ENCODE results near the gene CTPS2. TPM values are rescaled to one million over a fixed set of nuclear protein-coding genes. Genes with fewer than 3 reads are reported as not detected.
"Not testable (repeated sequence)": the region's sequence is repeated elsewhere in the genome, so short reads cannot be mapped to it uniquely, and the experiment has no call there.

The CTPS2 gene
- total and polyA plus RNA-seq, 2 donors (not counting 3 experiments of a cell fraction or from before 2014, with no cell fraction given), result 7.4 to 15.7 TPM

GRCh38 chrX:16612257-16612897 lies 100.1 kb downstream of the CTPS2 start:
- dilution Hi-C loops (cut with MboI; ENCODE audit: extremely low pct_ligation_motif_present, low sequenced_read_pairs) (no loop called here), intact Hi-C loops (cut with micrococcal nuclease) (no loop called here)
- Histone ChIP-seq H3K4me1 (ENCODE audit: control insufficient read depth, extremely low read depth, insufficient read depth, low read length) (peaks cover 6% of the 10 kb centered on the region), H3K9me3 (replicated peaks; ENCODE audit: control insufficient read depth, insufficient read depth, low read length) (no peaks in the 10 kb centered on the region), H2AFZ (ENCODE audit: low read depth, low read length) (no peak overlapping the region), H3K9ac (replicated peaks; ENCODE audit: extremely low read depth, insufficient read depth, low read length) (no peak overlapping the region), H3K79me2 (ENCODE audit: control insufficient read depth, insufficient read depth, low read length) (no peaks in the 10 kb centered on the region), H3K4me3 (replicated peaks in 1 of 3; ENCODE audit: insufficient read depth in 1 of 3, low read depth in 1 of 3, low read length in 3 of 3) (no peak overlapping the region), H3K4me2 (ENCODE audit: insufficient read depth, low read length) (no peak overlapping the region), H4K20me1 (replicated peaks; ENCODE audit: control insufficient read depth, extremely low read depth, insufficient read depth, low read length) (no peaks in the 10 kb centered on the region), H3K9me1 (replicated peaks; ENCODE audit: control insufficient read depth, extremely low read depth, insufficient read depth, low read length) (no peaks in the 10 kb centered on the region), H3K36me3 (ENCODE audit: control insufficient read depth in 2 of 2, extremely low read depth in 1 of 2, insufficient read depth in 2 of 2, low read length in 2 of 2) (no peaks in the 10 kb centered on the region), H3K27ac (ENCODE audit: insufficient read depth, low read depth, low read length) (no peak overlapping the region), H3K27me3 (ENCODE audit: control insufficient read depth in 2 of 2, insufficient read depth in 2 of 2, low read length in 2 of 2) (no peaks in the 10 kb centered on the region)
- no peak for FAIRE-seq
- POLR2A ChIA-PET, result no interaction called here
- BruUV-seq (replicated peaks), result no TSS peak
- TF ChIP-seq EZH2 (IDR thresholded peaks at IDR 0.05; ENCODE audit: borderline replicate concordance, low read depth, low read length, severe bottlenecking) (no peak), JUN (IDR thresholded peaks at IDR 0.05; ENCODE audit: borderline replicate concordance, insufficient read depth, insufficient read length, low read depth) (no peak), POLR2AphosphoS5 (IDR thresholded peaks at IDR 0.05; ENCODE audit: insufficient read depth, low read depth, low read length) (no peak), CTCF (IDR thresholded peaks at IDR 0.05; ENCODE audit: extremely low read depth in 1 of 2, insufficient read depth in 1 of 2, low read depth in 1 of 2, low read length in 2 of 2) (no peak), MYC (IDR thresholded peaks at IDR 0.05; ENCODE audit: low read depth, low read length) (no peak), FOS (IDR thresholded peaks at IDR 0.05; ENCODE audit: borderline replicate concordance, insufficient read depth, low read length) (no peak), GATA2 (IDR thresholded peaks at IDR 0.05; ENCODE audit: insufficient read depth, insufficient read length, low read depth, low read length) (no peak), POLR2A (IDR thresholded peaks at IDR 0.05; ENCODE audit: low read depth, low read length) (no peak), MAX (IDR thresholded peaks at IDR 0.05; ENCODE audit: insufficient read depth, insufficient read length) (no peak)
- CTCF ChIA-PET, result no interaction called here
- DNase-seq (ENCODE audit: low read depth, low spot score), result no peak

- FAIRE-seq; H2AFZ ChIP-seq (ENCODE audit: low read depth, low read length); H3K79me2 ChIP-seq (ENCODE audit: control insufficient read depth, insufficient read depth, low read length); H3K27me3 ChIP-seq (ENCODE audit: control insufficient read depth in 2 of 2, insufficient read depth in 2 of 2, low read length in 2 of 2); BruUV-seq (replicated peaks); H3K4me3 ChIP-seq (replicated peaks in 1 of 3; ENCODE audit: insufficient read depth in 1 of 3, low read depth in 1 of 3, low read length in 3 of 3); dilution Hi-C loops (cut with MboI; ENCODE audit: extremely low pct_ligation_motif_present, low sequenced_read_pairs); intact Hi-C loops (cut with micrococcal nuclease); H3K9ac ChIP-seq (replicated peaks; ENCODE audit: extremely low read depth, insufficient read depth, low read length); H3K36me3 ChIP-seq (ENCODE audit: control insufficient read depth in 2 of 2, extremely low read depth in 1 of 2, insufficient read depth in 2 of 2, low read length in 2 of 2); POLR2A ChIA-PET; DNase-seq (ENCODE audit: low read depth, low spot score); H3K9me1 ChIP-seq (replicated peaks; ENCODE audit: control insufficient read depth, extremely low read depth, insufficient read depth, low read length); H3K9me3 ChIP-seq (replicated peaks; ENCODE audit: control insufficient read depth, insufficient read depth, low read length); H3K4me2 ChIP-seq (ENCODE audit: insufficient read depth, low read length); H4K20me1 ChIP-seq (replicated peaks; ENCODE audit: control insufficient read depth, extremely low read depth, insufficient read depth, low read length); H3K4me1 ChIP-seq (ENCODE audit: control insufficient read depth, extremely low read depth, insufficient read depth, low read length): not testable (repeated sequence)
- peak overlapping the region; percentile 11 for H3K27ac ChIP-seq (ENCODE audit: insufficient read depth, low read depth, low read length)
- CTCF ChIA-PET, result interaction anchor here (0.7 kb wide), 1 partner anchor 54 kb away, joined by 3 read pairs; no protein-coding TSS in a partner anchor
These were observed 101.8 kb downstream of the CTPS2 start for GRCh38 chrX:16610654-16611053.

Measured in endothelial cell of umbilical vein (primary cell).